GM18508 (cell line): ENCODE data around the gene KRTAP10-10.
"Not testable (repeated sequence)": the region's sequence is repeated elsewhere in the genome, so short reads cannot be mapped to it uniquely, and the experiment has no call there.

ENCODE experiments used
- ATAC-seq: cut with Tn5 transposase; IDR thresholded peaks from one replicate; pipeline ENCODE4 v1.9.1; 2021; ENCODE audit warnings: moderate number of reproducible peaks; ENCODE audit not compliant: insufficient read depth, unreplicated experiment

Gene KRTAP10-10

GRCh38 chr21:44671911-44672310 lies 34.8 kb downstream of the KRTAP10-10 start:
- no peak for ATAC-seq

GRCh38 chr21:44677881-44678280 lies 40.7 kb downstream of the KRTAP10-10 start:
- no peak for ATAC-seq

DNA sequence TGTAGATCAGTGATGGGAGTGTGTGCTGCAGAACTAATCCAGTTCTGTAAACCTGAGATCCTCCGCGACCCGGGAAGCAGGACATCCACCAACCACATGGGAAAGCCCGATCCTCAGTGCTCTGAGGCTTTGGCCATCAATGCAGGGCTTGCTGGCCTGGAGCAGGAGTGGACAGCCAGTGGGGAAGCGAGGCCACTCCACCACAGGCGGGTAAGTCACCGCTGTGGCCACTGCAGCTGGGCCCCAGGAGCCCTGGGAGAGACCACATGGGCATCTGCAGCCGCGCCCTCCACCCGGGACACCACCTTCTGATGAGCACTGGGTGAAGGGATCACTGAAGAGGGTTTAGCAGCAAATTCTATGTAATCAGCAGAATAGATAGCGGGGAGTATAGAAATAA lies 44.0 kb downstream of the KRTAP10-10 start:
- no peak for ATAC-seq

GRCh38 chr21:44681861-44682579 lies 44.9 kb downstream of the KRTAP10-10 start, which contains the start of gene KRTAP12-1:
Gene KRTAP12-1 (minus strand): TSS chr21:44682163. CDS start chr21:44682123, 40 bp downstream.
- no peak for ATAC-seq

DNA sequence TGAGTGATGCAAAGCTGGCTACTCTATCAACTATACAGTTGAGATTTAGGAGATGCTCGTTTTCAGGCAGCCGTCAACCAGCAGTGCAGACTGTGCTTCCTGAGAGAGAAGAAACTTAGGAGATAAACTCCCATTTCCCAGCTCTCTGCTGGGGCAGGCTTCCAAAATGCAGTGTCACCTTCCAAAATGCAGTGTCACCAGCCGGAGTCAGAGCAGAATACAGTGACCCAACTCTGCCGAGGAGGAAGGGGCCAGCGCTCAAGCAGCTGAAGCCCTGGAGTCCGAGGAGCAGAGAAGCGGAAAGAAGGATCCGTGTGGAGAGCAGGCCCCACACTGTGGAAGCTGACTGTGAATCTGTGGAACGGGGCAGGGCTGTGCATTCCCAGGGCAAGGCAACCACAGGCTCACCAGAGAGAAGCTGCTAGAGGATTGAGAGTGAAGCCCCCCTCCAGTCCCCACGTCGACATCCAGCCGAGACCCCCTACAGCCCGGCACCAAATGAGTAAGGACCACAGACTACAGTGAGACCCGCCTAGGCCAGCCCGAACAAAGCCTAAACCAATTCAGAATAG lies 45.5 kb downstream of the KRTAP10-10 start:
- no peak for ATAC-seq

- ATAC-seq, result no peak
Observed at GRCh38 chr21:44684077-44684476, 46.9 kb downstream of the KRTAP10-10 start.

DNA sequence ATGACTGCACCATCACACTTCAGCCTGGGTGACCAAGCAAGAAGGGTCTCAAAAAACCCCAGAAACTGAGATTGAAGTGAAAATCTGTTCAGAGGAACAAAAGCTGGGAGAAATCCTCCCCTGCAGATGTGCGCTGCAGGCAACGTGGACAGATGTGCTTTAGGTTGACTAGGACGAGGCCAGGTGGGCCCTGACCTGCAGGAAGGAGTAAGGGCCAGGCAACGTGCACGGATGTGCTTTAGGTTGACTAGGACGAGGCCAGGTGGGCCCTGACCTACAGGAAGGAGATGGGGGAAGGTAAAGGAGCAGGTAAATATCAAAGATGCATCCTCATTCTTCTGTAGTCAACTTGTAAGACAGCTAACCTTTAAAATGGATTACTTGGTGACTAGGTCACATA lies 47.3 kb downstream of the KRTAP10-10 start:
- no peak for ATAC-seq

- not testable (repeated sequence) for ATAC-seq
Observed at GRCh38 chr21:44685050-44685449, 47.9 kb downstream of the KRTAP10-10 start.

GRCh38 chr21:44686000-44686781 lies 49.0 kb downstream of the KRTAP10-10 start:
- no peak for ATAC-seq

GRCh38 chr21:44686843-44687561 lies 49.8 kb downstream of the KRTAP10-10 start:
- no peak for ATAC-seq

- no peak for ATAC-seq
Observed at GRCh38 chr21:44687671-44688070, 50.5 kb downstream of the KRTAP10-10 start.
